Measurements from ENCODE around the gene P2RY2. TPM values are rescaled to one million over a fixed set of nuclear protein-coding genes. Genes with fewer than 3 reads are reported as not detected.

The P2RY2 gene
- total RNA-seq, 1 experiment from 2014 or later: 2.9 TPM

- H3K4me1 ChIP-seq (ENCODE audit: control insufficient read depth in 1 of 2, insufficient read depth in 2 of 2, low read length in 2 of 2): peaks cover 0 to under 1% of the 10 kb centered on the region in 2 experiments; a peak in 1 of 4 replicates
- no TSS peak for BruUV-seq (replicated peaks)
Measured at GRCh38 chr11:73277467-73277866, 59.4 kb downstream of the P2RY2 start.

GRCh38 chr11:73280626-73281025 is 62.5 kb downstream of the P2RY2 start:
- ATAC-seq (no peak), DNase-seq (ENCODE audit: low read depth, low spot score) (no peak)
- Histone ChIP-seq H2AFZ (ENCODE audit: low read depth, low read length, poor library complexity, severe bottlenecking) (no peak overlapping the region), H3K9me2 (ENCODE audit: insufficient read depth) (no peaks in the 10 kb centered on the region), H3K27me3 (ENCODE audit: insufficient read depth, low read length) (0 out of 2 replicates have a peak, but pooled peaks cover 2% of the 10 kb centered on the region), H3K4me3 (replicated peaks in 1 of 2; ENCODE audit: low read depth in 1 of 2, low read length in 2 of 2) (no peak overlapping the region), H3K4me1 (ENCODE audit: control insufficient read depth in 1 of 2, insufficient read depth in 2 of 2, low read length in 2 of 2) (no peaks in the 10 kb centered on the region), H3K36me3 (ENCODE audit: control insufficient read depth in 1 of 2, insufficient read depth in 2 of 2, low read length in 2 of 2) (no peaks in the 10 kb centered on the region), H3K4me2 (ENCODE audit: low read length) (no peak overlapping the region), H4K20me1 (ENCODE audit: insufficient read depth) (no peaks in the 10 kb centered on the region), H3K27ac (ENCODE audit: low read depth, low read length) (no peak overlapping the region), H3K9ac (ENCODE audit: low read length) (no peak overlapping the region), H3K79me2 (ENCODE audit: insufficient read depth, low read length) (no peaks in the 10 kb centered on the region), H3K9me3 (ENCODE audit: control insufficient read depth in 1 of 2, insufficient read depth in 1 of 2, low read depth in 1 of 2, low read length in 2 of 2) (no peaks in the 10 kb centered on the region)
- ChIA-PET CTCF (interaction anchor here (1.2 kb wide), 1 partner anchor 9 kb away, joined by 5 read pairs; no protein-coding TSS in a partner anchor), RAD21 (ENCODE audit: low non-redundant PET in 1 of 2, low total read pairs in 2 of 2, uncharacterized antibody in 2 of 2, unreplicated experiment in 2 of 2) (no interaction called here), POLR2A (no interaction called here)
- no TSS peak for BruUV-seq (replicated peaks)
- intact Hi-C loops (cut with micrococcal nuclease): no loop called here
- no peak for TF ChIP-seq ATF3 (IDR thresholded peaks at IDR 0.05)
- no peak for TF ChIP-seq POLR2A (IDR thresholded peaks at IDR 0.05; ENCODE audit: borderline replicate concordance, extremely low read depth, insufficient read depth, insufficient read length)
- no peak for TF ChIP-seq YY1 (IDR thresholded peaks at IDR 0.05; ENCODE audit: extremely low read depth, insufficient replicate concordance, low read depth, low read length)
- TF ChIP-seq EGR1 (IDR thresholded peaks at IDR 0.05; ENCODE audit: low read depth): no peak
- TF ChIP-seq RAD21 (IDR thresholded peaks at IDR 0.05; ENCODE audit: low read depth): no peak
- no peak for TF ChIP-seq ZFX (IDR thresholded peaks at IDR 0.05)
- TF ChIP-seq EZH2 (IDR thresholded peaks at IDR 0.05): no peak
- no peak for TF ChIP-seq POLR2AphosphoS5 (IDR thresholded peaks at IDR 0.05; ENCODE audit: low read depth, low read length)
- no peak for TF ChIP-seq ZNF274 (IDR thresholded peaks at IDR 0.05; ENCODE audit: low read depth, low read length)
- TF ChIP-seq ELF1 (IDR thresholded peaks at IDR 0.05; ENCODE audit: borderline replicate concordance, low read depth): no peak
- TF ChIP-seq CTCF (IDR thresholded peaks at IDR 0.05 in 2 of 3, conservative IDR thresholded peaks at IDR 0.05 in 1 of 3; ENCODE audit: borderline replicate concordance in 1 of 3, insufficient read depth in 1 of 3, low read depth in 2 of 3, low read length in 2 of 3): no peak
- no peak for TF ChIP-seq EZH2phosphoT487 (IDR thresholded peaks at IDR 0.05; ENCODE audit: borderline replicate concordance)

More at GRCh38 chr11:73277467-73277866, 59.4 kb downstream of the P2RY2 start:
- no peaks in the 10 kb centered on the region for H3K36me3 ChIP-seq (ENCODE audit: control insufficient read depth in 1 of 2, insufficient read depth in 2 of 2, low read length in 2 of 2)
- H3K4me3 ChIP-seq (replicated peaks in 1 of 2; ENCODE audit: low read depth in 1 of 2, low read length in 2 of 2): no peak overlapping the region
- no peak overlapping the region for H3K27ac ChIP-seq (ENCODE audit: low read depth, low read length)
- H3K27me3 ChIP-seq (ENCODE audit: insufficient read depth, low read length): no peaks in the 10 kb centered on the region
- no peak overlapping the region for H3K9ac ChIP-seq (ENCODE audit: low read length)
- ChIA-PET RAD21 (ENCODE audit: low non-redundant PET in 1 of 2, low total read pairs in 2 of 2, uncharacterized antibody in 2 of 2, unreplicated experiment in 2 of 2) (no interaction called here), POLR2A (no interaction called here), CTCF (interaction anchor here (1.8 kb wide), 1 partner anchor 12 kb away, joined by 7 read pairs; no protein-coding TSS in a partner anchor)
- TF ChIP-seq ZFX (IDR thresholded peaks at IDR 0.05) (no peak), CTCF (IDR thresholded peaks at IDR 0.05 in 2 of 3, conservative IDR thresholded peaks at IDR 0.05 in 1 of 3; ENCODE audit: borderline replicate concordance in 1 of 3, insufficient read depth in 1 of 3, low read depth in 2 of 3, low read length in 2 of 3) (no peak), ZNF274 (IDR thresholded peaks at IDR 0.05; ENCODE audit: low read depth, low read length) (no peak), EZH2 (IDR thresholded peaks at IDR 0.05) (no peak), FOSL1 (IDR thresholded peaks at IDR 0.05; ENCODE audit: low read depth) (no peak)
- ATAC-seq (no peak), DNase-seq (ENCODE audit: low read depth, low spot score) (no peak)
- H3K79me2 ChIP-seq (ENCODE audit: insufficient read depth, low read length): no peaks in the 10 kb centered on the region
- no peaks in the 10 kb centered on the region for H3K9me3 ChIP-seq (ENCODE audit: control insufficient read depth in 1 of 2, insufficient read depth in 1 of 2, low read depth in 1 of 2, low read length in 2 of 2)
- H3K9me2 ChIP-seq (ENCODE audit: insufficient read depth): no peaks in the 10 kb centered on the region
- H4K20me1 ChIP-seq (ENCODE audit: insufficient read depth): no peaks in the 10 kb centered on the region
- intact Hi-C loops (cut with micrococcal nuclease): no loop called here
- H3K4me2 ChIP-seq (ENCODE audit: low read length): no peak overlapping the region
- H2AFZ ChIP-seq (ENCODE audit: low read depth, low read length, poor library complexity, severe bottlenecking): no peak overlapping the region

All from HCT116 (cell line).